ENCODE data around the gene ME3.

GRCh38 chr11:86570020-86570419 lies 102.4 kb downstream of the ME3 start:
- no peak for TF ChIP-seq POLR2A (IDR thresholded peaks at IDR 0.05)
- no peak for TF ChIP-seq CTCF (IDR thresholded peaks at IDR 0.05)
- no peak for TF ChIP-seq EP300 (IDR thresholded peaks at IDR 0.05)
